Hepatocyte (in vitro differentiated cells): Measurements from ENCODE around the gene ZBTB4. TPM values are rescaled to one million over a fixed set of nuclear protein-coding genes. Genes with fewer than 3 reads are reported as not detected.

Experiments
- DNase-seq: peaks from one replicate; pipeline ENCODE4 v3.0.0-alpha.2; 2016; ENCODE audit warnings: low spot score
- H2AFZ ChIP-seq: fragments of 200-600 bp; sonication (generic); 2 replicates; pipeline ENCODE4 v1.6.0; 2016; ENCODE audit warnings: antibody characterized with exemption, mild to moderate bottlenecking
- H3K27ac ChIP-seq: fragments of 200-600 bp; sonication (generic); 2 replicates; pipeline ENCODE4 v1.5.1; 2016; ENCODE audit warnings: mild to moderate bottlenecking
- H3K27me3 ChIP-seq: fragments of 200-600 bp; sonication (generic); 2 replicates; pipeline ENCODE4 v1.6.1; 2016
- H3K36me3 ChIP-seq: fragments of 200-600 bp; sonication (generic); replicated peaks from 2 replicates; pipeline ENCODE4 v1.5.1; 2016; ENCODE audit warnings: low read depth; ENCODE audit not compliant: insufficient read depth
- H3K4me1 ChIP-seq: fragments of 200-600 bp; sonication (generic); 2 replicates; pipeline ENCODE4 v1.5.1; 2016; ENCODE audit warnings: mild to moderate bottlenecking, moderate library complexity; ENCODE audit not compliant: insufficient read depth
- H3K4me2 ChIP-seq: fragments of 200-600 bp; sonication (generic); 2 replicates; pipeline ENCODE4 v1.6.0; 2016
- H3K4me3 ChIP-seq: fragments of 200-600 bp; sonication (generic); 2 replicates; pipeline ENCODE4 v1.5.1; 2016; ENCODE audit warnings: mild to moderate bottlenecking
- H3K79me2 ChIP-seq: fragments of 200-600 bp; sonication (generic); 2 replicates; pipeline ENCODE4 v1.6.0; 2017; ENCODE audit warnings: mild to moderate bottlenecking
- H3K9me2 ChIP-seq: fragments of 200-600 bp; sonication (generic); replicated peaks from 2 replicates; pipeline ENCODE4 v1.6.0; 2017; ENCODE audit warnings: mild to moderate bottlenecking; ENCODE audit not compliant: insufficient read depth
- H3K9me3 ChIP-seq: fragments of 200-600 bp; sonication (generic); 2 replicates; pipeline ENCODE4 v1.5.1; 2016; ENCODE audit warnings: low read depth, mild to moderate bottlenecking
- H4K20me1 ChIP-seq: fragments of 200-600 bp; sonication (generic); 2 replicates; pipeline ENCODE4 v1.6.0; 2016; ENCODE audit warnings: mild to moderate bottlenecking; ENCODE audit not compliant: insufficient read depth, poor library complexity, severe bottlenecking
- EZH2 ChIP-seq: fragments of 200-600 bp; sonication (generic); IDR thresholded peaks from 2 replicates; pipeline ENCODE4 v1.6.1; 2016; ENCODE audit warnings: antibody characterized with exemption, mild to moderate bottlenecking, borderline replicate concordance
- EZH2phosphoT487 ChIP-seq: fragments of 200-600 bp; sonication (generic); IDR thresholded peaks from one replicate; pipeline ENCODE4 v1.6.1; 2018; ENCODE audit warnings: antibody characterized with exemption, mild to moderate bottlenecking, low read depth, moderate library complexity; ENCODE audit not compliant: unreplicated experiment, severe bottlenecking
- WGBS: methylation state at CpG from one replicate; pipeline ENCODE4 v1.1.6; 2016; ENCODE audit warnings: low lambda C conversion rate; ENCODE audit errors: missing lambda C conversion rate; 5-methylcytosine and 5-hydroxymethylcytosine counted together
- polyA plus RNA-seq: library from polyadenylated mRNA; unstranded; fragments of >200 nt; fragmentation: Nextera tagmentation; extraction: Ambion mirVana; gene quantifications from 2 replicates; pipeline ENCODE4 v1.2.1, GENCODE V29; 2016
- total RNA-seq: library from RNA; depleted of rRNA; stranded (reverse); fragments of >200 nt; gene quantifications from 2 replicates; pipeline ENCODE4 v1.2.3, GENCODE V29; 2014
- TF ChIP-seq, protein P1 (sequence below): fragments of 200-600 bp; sonication (generic); IDR thresholded peaks from 2 replicates; pipeline ENCODE4 v1.5.1; 2016; ENCODE audit warnings: antibody characterized with exemption, mild to moderate bottlenecking; ENCODE audit not compliant: poor library complexity

The ZBTB4 gene
- total and polyA plus RNA-seq, 2 experiments from 2014 or later: 20.8 to 27.1 TPM

DNA sequence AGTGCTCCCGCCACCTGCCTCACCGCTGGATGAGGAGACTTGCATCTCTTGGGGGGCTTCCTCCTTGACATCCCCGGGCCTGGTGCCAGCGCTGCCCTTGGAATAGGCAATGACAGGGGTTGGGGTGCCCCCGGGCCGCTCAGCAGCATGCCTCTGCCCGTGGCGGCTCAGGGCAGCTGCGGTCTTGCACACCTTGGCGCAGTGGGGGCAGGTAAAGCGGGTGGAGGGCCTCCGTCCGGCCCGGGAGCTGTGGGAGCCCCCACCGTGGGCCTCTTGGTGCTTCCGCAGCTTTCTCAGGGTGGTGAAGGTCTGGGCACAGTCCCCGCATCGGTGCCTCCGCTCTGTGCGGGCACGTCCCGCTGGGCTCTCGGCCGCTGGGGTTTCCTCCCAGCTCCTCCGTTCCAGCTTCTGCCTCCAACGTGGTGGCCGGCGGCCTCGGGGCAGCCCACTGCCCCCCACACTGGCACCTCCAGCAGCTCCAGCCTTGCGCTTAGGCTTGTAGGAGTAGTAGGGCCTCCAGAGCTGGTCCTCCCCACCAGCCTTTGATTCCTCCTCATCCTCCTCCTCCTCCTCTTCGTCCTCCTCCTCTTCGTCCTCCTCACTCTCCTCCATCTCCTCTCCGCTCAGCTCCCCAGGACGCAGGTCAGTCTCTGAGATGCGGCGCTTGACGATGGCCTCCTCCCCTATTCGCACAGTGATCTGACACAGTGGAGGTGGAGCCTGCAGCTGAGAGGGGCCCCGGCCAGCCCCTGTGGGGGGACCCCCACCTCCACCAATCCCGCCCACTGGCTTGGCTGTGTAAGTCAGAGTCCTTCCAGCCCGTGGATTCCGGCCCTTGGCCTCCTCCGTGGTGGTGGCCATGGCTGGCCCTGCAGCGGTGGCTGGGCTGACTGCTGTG is 16.7 kb downstream of the ZBTB4 start:
- H3K36me3 ChIP-seq: no peaks in the 10 kb centered on the region
- no peak overlapping the region for H3K4me2 ChIP-seq
- no peaks in the 10 kb centered on the region for H3K27me3 ChIP-seq
- peaks cover 13% of the 10 kb centered on the region for H4K20me1 ChIP-seq
- WGBS: 94% methylated on average over 41 of the region's 44 CpGs
- peaks cover 16% of the 10 kb centered on the region for H3K79me2 ChIP-seq
- TF ChIP-seq, protein P1, sequence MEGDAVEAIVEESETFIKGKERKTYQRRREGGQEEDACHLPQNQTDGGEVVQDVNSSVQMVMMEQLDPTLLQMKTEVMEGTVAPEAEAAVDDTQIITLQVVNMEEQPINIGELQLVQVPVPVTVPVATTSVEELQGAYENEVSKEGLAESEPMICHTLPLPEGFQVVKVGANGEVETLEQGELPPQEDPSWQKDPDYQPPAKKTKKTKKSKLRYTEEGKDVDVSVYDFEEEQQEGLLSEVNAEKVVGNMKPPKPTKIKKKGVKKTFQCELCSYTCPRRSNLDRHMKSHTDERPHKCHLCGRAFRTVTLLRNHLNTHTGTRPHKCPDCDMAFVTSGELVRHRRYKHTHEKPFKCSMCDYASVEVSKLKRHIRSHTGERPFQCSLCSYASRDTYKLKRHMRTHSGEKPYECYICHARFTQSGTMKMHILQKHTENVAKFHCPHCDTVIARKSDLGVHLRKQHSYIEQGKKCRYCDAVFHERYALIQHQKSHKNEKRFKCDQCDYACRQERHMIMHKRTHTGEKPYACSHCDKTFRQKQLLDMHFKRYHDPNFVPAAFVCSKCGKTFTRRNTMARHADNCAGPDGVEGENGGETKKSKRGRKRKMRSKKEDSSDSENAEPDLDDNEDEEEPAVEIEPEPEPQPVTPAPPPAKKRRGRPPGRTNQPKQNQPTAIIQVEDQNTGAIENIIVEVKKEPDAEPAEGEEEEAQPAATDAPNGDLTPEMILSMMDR: no peak
- no peaks in the 10 kb centered on the region for H3K4me1 ChIP-seq
- no peak for DNase-seq
- H3K9me3 ChIP-seq: no peaks in the 10 kb centered on the region
- H2AFZ ChIP-seq: no peak overlapping the region
- no peak overlapping the region for H3K4me3 ChIP-seq
- H3K27ac ChIP-seq: no peak overlapping the region
- H3K9me2 ChIP-seq: no peaks in the 10 kb centered on the region

DNA sequence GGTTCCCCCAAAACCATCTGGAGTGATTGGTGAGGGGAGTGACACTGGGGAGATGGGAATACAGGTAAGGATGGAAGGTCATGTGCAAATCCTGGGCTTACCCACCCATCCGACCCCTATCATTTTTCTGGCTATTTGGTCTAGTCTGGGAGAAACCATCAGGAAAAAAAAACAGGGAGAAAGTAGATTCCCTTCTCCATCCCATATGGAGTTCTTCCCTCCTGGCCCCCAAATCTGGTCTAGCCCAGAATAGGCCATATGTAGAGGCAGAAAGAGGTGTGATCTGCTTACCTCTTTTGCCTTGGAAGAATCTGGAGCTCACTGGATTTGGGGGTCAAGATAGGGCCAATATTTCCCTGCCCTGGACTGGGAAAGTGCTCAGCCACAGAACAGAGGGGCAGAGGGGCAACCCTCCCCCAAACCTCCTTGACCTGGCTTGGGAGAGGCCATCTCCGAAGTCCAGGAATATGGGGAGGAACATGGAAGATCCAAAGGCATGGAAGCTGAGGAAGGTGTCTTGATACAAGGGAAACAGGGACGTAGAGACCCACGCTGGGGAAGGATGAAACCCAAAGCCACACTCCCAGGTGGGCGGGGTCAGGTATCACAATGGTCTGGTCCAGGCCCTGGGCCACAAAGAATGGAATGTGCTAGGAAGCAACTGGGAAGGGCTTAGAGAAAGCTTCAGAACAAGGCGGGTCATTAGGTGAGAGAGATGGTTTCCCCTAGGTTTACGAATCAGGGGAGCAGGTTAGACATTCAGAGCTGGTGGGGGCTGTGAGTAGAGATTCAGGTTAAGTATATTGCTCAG is 18.4 kb downstream of the ZBTB4 start:
- Histone ChIP-seq H2AFZ (no peak overlapping the region), H3K4me1 (no peaks in the 10 kb centered on the region), H3K9me2 (no peaks in the 10 kb centered on the region), H3K9me3 (no peaks in the 10 kb centered on the region), H3K36me3 (no peaks in the 10 kb centered on the region), H3K4me3 (no peak overlapping the region), H3K27me3 (no peaks in the 10 kb centered on the region), H3K79me2 (no peaks in the 10 kb centered on the region), H3K27ac (no peak overlapping the region), H3K4me2 (no peak overlapping the region), H4K20me1 (no peaks in the 10 kb centered on the region)
- WGBS: 93% methylated on average over 7 of the region's 7 CpGs
- no peak for DNase-seq
- TF ChIP-seq EZH2: no peak
- TF ChIP-seq, protein P1: no peak
- TF ChIP-seq EZH2phosphoT487: no peak

DNA sequence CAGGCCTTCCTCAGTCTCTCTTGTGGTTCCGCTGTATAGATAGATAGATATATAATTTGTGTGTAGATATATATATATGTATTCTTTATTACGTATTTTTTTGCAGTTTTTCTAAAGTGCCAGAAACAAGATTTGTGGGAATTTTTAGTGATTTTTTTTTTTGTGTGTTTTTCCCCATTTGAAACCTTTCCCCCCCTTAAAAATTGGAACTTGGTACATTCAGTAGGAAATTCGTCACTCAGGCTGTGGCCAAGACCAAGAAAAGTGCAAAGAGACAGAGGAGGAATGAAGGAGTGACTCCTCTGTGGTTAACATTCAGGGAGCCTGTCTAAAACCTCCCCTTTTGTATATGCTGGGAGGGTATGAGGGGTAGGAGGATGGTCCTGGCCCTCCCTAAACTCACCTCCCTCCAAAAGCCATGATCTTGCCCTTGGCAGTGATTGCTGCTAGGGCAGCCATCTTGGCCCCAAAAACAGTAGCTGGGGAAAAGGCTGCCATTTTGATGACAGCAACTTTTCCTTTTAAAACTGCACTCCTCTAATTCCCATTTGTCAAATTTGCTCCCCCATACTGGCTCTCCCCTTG is 19.4 kb downstream of the ZBTB4 start:
- DNase-seq: no peak
- H3K4me2 ChIP-seq: no peak overlapping the region
- H3K9me3 ChIP-seq: no peaks in the 10 kb centered on the region
- no peak overlapping the region for H2AFZ ChIP-seq
- no peaks in the 10 kb centered on the region for H3K27me3 ChIP-seq
- no peak for TF ChIP-seq EZH2phosphoT487
- TF ChIP-seq EZH2: no peak
- H3K9me2 ChIP-seq: no peaks in the 10 kb centered on the region
- no peaks in the 10 kb centered on the region for H3K4me1 ChIP-seq
- no peak overlapping the region for H3K4me3 ChIP-seq
- H3K79me2 ChIP-seq: no peaks in the 10 kb centered on the region
- H3K36me3 ChIP-seq: no peaks in the 10 kb centered on the region
- no peak overlapping the region for H3K27ac ChIP-seq
- WGBS: 90% methylated on average over 3 of the region's 3 CpGs
- no peaks in the 10 kb centered on the region for H4K20me1 ChIP-seq
